HG03342 (cell line): ENCODE data around the gene PPAN.

Source experiments
- ATAC-seq: cut with Tn5 transposase; IDR thresholded peaks from one replicate; pipeline ENCODE4 v1.9.1; 2021; ENCODE audit warnings: mild to moderate bottlenecking, moderate library complexity; ENCODE audit not compliant: unreplicated experiment

PPAN gene

DNA sequence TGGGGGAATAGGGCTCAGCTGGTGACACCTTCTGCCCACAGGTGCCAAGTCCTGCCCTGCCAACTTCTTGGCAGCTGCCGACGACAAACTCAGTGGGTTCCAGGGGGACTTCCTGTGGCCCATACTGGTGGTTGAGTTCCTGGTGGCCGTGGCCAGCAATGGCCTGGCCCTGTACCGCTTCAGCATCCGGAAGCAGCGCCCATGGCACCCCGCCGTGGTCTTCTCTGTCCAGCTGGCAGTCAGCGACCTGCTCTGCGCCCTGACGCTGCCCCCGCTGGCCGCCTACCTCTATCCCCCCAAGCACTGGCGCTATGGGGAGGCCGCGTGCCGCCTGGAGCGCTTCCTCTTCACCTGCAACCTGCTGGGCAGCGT, 7.4 kb downstream of the PPAN start:
- no peak for ATAC-seq

DNA sequence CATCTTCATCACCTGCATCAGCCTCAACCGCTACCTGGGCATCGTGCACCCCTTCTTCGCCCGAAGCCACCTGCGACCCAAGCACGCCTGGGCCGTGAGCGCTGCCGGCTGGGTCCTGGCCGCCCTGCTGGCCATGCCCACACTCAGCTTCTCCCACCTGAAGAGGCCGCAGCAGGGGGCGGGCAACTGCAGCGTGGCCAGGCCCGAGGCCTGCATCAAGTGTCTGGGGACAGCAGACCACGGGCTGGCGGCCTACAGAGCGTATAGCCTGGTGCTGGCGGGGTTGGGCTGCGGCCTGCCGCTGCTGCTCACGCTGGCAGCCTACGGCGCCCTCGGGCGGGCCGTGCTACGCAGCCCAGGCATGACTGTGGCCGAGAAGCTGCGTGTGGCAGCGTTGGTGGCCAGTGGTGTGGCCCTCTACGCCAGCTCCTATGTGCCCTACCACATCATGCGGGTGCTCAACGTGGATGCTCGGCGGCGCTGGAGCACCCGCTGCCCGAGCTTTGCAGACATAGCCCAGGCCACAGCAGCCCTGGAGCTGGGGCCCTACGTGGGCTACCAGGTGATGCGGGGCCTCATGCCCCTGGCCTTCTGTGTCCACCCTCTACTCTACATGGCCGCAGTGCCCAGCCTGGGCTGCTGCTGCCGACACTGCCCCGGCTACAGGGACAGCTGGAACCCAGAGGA, 7.9 kb downstream of the PPAN start:
- ATAC-seq, result no peak

DNA sequence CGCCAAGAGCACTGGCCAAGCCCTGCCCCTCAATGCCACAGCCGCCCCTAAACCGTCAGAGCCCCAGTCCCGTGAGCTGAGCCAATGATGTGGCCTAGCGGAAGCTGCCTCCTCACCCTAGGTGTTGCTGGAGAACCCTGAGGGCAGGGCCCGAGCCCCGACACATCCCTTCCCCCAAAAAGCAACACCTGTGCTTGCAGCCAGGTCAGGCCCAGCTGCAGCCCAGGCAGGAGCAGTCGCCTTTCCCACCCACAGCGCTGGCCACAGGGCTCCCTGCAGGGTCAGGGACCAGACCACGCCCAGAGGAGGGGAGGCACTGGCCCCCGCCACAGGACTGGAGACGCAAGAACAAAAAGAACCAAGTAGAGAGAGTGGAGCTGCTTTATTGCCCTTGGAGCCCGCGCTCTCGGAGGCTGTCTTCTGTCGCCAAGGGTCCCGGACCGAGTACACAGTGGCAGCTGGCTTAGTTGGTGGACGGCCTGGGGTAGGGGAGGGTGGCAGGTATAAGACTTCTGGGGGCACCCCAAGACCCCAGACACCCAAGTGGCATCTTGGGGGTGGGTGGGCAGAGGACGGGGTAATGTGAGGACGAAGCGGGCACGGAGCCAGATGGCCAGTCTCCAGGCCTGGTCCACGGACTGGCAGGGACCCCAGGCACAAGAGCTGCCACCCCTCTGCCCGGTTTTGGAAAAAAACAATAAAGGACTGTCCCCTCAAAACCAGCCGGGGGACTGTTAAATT, 8.7 kb downstream of the PPAN start:
- ATAC-seq, result no peak

GRCh38 chr19:10115392-10116084, 9.4 kb downstream of the PPAN start:
- no peak for ATAC-seq

- no peak for ATAC-seq
These were observed 10.1 kb downstream of the PPAN start for GRCh38 chr19:10116085-10116865.

DNA sequence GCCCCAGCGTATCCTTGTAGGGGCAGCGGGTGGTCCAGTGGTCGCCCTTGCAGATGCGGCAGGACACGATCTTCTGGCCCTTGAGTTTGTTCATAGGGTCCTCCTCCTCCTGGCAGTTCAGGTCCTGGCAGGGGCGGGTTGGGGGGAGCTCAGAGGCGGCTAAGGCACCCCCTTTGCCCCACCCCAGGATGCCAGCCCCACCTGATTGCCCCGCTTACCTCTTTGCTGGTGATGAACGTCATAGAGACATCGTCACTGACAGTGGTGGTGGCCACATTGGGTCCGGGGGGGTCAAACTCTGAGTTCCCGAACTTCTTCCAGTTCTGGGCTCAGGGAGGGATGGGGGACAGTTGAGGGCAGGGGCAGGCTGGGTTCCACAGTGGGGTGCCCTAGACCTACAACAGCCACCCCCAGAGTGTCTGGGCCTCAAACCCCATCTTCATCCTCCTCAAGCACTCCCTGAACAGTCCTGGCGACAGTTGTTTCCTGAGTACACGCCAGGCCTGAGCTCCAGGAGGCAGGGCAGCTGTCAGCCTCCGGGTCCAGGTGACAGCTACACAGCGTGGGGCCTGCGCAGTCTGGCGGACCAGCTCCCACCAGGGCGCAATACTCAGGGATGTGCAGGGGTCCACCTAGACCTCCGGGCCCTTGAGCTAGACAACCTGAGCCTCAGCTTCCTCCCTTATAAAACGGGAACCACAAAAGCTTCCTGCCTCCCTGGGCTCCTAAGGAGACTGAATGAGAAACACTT, 10.9 kb downstream of the PPAN start:
- no peak for ATAC-seq

DNA sequence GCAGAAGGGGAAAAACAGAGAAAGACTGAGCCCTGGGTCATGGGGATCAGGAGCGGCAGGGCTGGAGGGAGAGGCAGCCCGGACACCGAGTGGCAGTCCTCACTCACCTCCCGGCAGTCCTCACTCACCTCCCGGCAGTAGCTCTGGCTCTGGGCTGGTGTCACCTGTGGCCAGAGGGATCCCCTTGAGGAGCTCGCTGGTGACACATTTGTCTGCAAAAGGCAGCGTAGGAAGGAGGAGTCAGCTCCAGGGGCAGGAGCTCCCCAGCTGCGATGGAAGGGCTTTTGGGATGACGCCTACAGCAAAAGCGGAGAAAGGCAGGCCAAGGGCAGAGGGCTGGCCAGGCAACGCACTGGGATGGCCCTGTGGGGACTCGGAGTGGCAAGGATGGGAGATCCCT, 12.8 kb downstream of the PPAN start:
- no peak for ATAC-seq

GRCh38 chr19:10120538-10121189, 14.5 kb downstream of the PPAN start:
- no peak for ATAC-seq

DNA sequence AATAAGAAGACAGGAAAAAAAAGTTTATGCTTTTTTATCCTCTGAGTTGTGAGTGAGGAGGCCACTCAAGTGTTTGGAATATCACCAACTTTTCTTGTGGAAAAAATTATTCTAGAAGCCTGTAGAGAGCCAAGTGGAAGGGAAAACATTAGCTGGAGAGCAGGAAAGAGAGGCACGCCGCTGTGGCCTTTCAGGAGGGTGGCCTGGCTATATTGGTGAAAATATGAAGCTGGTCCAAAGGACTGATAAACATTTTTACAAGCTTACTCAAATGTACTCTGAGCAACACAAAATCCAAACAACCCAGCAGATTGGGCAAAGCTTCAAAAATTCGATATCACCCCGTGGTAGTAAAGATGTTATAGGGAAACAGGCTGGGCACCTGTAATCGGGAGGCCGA, 15.9 kb downstream of the PPAN start:
- no peak for ATAC-seq

- no peak for ATAC-seq
These were observed 18.3 kb downstream of the PPAN start for GRCh38 chr19:10124429-10124828.

DNA sequence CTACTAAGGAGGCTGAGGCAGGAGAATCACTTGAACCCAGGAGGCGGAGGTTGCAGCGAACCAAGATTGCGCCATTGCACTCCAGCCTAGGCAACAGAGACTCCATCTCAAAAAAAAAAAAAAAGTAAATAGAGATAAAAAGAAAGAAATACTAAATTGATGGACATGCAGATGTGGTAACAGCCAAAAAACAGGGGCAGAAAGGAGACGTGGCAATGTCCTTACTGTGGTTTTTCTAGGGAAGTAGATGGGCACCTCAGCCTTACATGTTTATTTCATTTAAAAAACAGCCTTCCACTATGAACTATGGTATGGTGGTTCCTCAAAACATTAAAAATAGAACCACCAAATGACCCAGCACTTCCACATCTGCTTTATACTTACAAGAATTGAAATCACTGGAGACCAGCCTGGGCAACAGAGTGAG, 20.1 kb downstream of the PPAN start:
- no peak for ATAC-seq

DNA sequence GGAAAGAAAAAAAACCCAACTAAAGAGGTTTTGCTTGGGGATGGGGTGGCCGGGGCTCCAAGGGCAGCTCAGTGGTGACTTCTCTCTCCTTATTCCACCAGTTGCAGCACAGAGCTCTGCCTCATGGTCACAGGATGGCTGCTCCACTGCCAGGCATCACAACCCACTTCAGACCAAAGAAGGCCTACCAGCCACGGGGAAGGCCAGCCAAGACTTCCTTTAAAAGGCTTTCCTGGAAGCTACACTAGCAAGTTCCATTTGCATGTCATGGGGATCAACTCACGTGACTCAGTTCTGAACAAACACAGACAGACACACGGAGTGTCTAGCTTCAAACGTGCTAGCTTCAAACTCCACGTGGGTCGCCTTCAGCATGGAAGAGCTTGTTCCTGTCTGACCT, 26.7 kb downstream of the PPAN start:
- no peak for ATAC-seq

DNA sequence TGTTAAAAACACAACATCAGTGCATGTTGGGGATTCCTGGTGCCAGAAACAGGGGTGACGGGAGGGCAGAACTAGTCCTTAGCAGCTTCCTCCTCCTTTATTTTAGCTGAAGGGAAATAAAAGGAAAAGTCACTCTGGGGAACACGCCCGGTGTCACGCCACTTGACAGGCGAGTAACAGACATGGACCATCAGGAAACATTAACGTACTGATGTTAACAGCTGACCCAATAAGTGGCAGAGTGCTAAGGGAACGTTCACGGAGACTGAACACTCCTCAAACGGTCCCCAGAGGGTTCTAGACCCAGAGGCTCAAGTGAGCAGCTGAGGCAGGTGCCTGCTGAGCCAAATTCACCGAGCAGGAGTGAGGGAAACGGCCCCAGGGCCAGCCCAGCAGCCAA, 27.4 kb downstream of the PPAN start:
- ATAC-seq, result no peak

DNA sequence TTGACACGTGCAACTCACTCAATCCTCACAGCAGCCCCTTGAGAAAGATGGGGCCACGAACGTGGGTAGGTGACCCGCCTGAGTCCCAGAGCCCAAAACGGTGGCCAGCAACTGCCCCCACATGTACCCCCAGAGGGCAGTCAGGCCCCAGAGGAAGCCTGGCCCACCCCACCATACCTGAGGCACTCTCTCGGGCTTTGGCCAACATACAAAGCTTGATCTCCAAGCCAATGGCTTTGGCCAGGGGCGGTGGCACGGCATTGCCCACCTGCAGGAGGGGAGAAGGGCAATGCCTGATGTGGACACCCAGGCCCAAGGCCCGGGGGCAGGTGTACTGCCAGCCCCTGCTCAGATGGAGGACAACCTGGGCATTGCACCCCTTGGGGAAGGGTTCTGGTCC, 27.9 kb downstream of the PPAN start:
- no peak for ATAC-seq

GRCh38 chr19:10135551-10136334, 29.6 kb downstream of the PPAN start:
- no peak for ATAC-seq

DNA sequence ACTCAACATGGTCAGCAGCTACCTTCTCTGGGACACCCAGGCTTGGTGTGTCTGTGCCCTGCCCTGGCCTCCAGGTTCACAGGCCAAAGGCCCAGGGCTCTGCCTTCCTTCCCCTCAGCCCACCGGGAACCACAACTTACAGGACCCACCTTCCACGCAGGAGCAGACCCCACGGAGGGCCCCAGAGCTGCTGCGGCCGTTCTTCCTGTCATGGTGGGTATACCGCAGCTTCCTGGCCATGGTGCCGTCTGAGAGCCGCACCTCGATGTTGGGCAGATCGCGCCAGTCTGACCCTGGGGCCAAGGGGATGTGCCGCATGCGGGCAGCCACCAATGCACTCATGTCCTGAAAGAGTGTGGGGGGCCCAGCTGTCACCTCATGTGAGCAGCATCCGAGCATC, 30.8 kb downstream of the PPAN start:
- ATAC-seq, result no peak

- no peak for ATAC-seq
These were observed 31.9 kb downstream of the PPAN start for GRCh38 chr19:10137751-10138682.
